ENCODE data around the gene FNBP1.

- TF ChIP-seq SUZ12 (IDR thresholded peaks at IDR 0.05; ENCODE audit: extremely low read depth, insufficient read depth, insufficient read length) (no peak), YY1 (IDR thresholded peaks at IDR 0.05; ENCODE audit: insufficient read depth, insufficient read length) (no peak), ZNF274 (IDR thresholded peaks at IDR 0.05; ENCODE audit: low read depth, low read length) (no peak)
Measured at GRCh38 chr9:129962451-129962864, 80.5 kb downstream of the FNBP1 start.
